ENCODE results near the gene MYO16.

- TF ChIP-seq, protein P1, sequence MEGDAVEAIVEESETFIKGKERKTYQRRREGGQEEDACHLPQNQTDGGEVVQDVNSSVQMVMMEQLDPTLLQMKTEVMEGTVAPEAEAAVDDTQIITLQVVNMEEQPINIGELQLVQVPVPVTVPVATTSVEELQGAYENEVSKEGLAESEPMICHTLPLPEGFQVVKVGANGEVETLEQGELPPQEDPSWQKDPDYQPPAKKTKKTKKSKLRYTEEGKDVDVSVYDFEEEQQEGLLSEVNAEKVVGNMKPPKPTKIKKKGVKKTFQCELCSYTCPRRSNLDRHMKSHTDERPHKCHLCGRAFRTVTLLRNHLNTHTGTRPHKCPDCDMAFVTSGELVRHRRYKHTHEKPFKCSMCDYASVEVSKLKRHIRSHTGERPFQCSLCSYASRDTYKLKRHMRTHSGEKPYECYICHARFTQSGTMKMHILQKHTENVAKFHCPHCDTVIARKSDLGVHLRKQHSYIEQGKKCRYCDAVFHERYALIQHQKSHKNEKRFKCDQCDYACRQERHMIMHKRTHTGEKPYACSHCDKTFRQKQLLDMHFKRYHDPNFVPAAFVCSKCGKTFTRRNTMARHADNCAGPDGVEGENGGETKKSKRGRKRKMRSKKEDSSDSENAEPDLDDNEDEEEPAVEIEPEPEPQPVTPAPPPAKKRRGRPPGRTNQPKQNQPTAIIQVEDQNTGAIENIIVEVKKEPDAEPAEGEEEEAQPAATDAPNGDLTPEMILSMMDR (IDR thresholded peaks at IDR 0.05): no peak
- TF ChIP-seq POLR2A (IDR thresholded peaks at IDR 0.05): no peak
Observed at GRCh38 chr13:108742701-108743451, 113.5 kb downstream of the MYO16 start.
